Stimulated activated CD4-positive, alpha-beta T cell treated with anti-CD3 and anti-CD28 coated beads, Interleukin-12 subunit alpha, Interleukin-12 subunit beta, amount 100 ng/mL, for 48 hours (primary cell): ENCODE results near the gene MFRP.

Experiments
- DNase-seq, 3 donors: peaks; one replicate each; pipeline ENCODE4 v3.0.0-alpha.2; 2020; ENCODE audit warnings: low read depth in 2 of 3, low spot score in 1 of 3

Gene MFRP

DNA sequence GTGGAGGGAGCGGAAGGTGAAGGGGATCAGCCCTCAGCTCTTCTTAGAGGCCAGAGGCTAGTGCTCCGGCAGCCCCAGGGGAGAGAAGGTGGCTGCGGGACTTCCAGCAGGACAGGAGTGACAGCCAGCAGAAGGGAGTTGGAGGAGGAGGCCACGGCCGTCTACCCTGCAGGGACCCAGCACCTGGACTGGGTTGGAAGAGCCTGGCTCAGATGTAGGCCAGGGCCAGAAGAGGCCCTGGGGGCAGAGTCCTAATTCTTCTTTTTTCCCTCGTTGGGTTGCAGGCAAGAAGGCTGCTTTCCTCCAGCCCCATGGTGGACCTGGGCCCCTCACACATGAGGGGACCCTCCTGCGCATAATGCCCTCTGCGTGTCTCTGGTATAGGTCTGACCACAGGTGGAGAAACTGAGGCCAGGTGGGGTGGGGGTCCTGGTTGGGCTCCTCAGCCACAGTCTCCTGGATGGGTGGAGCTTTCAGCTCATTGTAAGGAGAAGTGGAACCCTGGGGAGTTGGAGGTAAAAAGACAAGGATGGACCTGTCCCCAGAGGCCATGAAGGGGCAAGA, 27.3 kb downstream of the MFRP start:
- DNase-seq: no peak

- no peak for DNase-seq
These were observed 28.0 kb downstream of the MFRP start for GRCh38 chr11:119318240-119319135.

- DNase-seq: no peak
These were observed 28.8 kb downstream of the MFRP start for GRCh38 chr11:119317592-119318239.

DNA sequence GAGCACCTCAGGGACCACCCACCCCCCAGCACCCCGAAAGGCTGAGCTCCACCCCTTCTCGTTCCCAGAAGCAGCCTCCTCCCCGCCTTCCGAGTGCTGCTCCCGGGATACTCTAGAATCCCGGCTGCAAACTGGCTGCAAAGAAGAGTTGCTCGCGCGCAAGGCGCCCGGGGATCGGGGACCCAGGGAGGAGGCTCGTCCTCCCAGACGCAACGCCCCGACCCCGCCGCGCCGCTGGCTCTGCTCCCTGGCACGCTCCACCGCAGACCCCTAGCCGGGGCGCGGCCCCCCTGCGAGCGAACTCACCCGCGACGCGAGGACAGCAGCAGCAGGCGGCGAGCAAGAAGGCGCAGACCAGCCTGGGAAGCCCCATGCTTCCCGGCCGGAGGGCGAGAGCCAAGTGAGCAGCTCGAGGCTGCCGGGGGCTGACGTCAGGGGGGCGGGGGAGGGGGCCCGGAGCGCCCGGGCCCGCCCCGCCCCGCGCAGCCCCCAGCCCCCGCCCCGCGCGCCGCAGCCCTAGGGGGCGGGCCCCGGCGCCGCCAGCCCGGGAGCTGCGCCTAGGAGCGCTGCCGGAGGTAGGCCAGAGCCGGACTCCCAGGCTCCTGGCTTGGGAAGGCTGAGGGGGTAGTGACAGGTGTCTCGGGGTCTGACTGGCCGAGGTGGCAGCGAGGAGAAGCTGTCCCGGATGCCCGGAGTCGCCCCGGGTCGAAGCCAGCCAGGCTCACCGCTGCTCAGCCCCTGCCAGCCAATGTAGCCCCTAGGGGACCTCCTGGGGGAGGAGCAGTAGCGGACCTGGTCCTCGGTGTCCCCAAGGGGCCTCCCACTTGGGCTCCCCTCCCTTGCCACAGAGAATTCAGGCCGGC, 29.5 kb downstream of the MFRP start, which contains the start of gene MCAM:
MCAM (minus strand) TSS at position 402 of the 863 bp plus-strand sequence; CDS start at position 373, 29 bp downstream.
- DNase-seq: no peak

GRCh38 chr11:119316016-119316728, 30.3 kb downstream of the MFRP start:
- no peak for DNase-seq

GRCh38 chr11:119315131-119316015, 31.1 kb downstream of the MFRP start:
- DNase-seq: no peak

DNA sequence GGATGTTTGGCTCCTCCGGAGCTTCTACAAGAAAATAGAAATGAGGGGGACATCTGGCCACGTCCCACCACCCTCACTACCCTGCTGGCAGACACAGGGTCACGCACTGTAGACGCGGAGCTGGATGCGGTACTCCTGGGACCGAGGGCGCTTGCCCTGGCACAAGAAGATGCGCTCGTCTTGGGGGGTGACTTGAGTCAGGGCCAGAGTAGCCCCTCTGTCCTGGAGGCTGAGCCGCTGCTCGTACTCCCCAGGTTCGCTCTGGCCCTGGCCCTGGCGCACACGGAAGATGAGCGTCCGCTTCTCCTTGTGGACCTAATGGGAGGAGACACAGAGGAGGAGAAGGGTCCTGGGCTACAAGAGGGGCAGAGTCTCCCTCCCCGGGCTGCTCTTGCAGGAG, 31.8 kb downstream of the MFRP start:
- no peak for DNase-seq

DNA sequence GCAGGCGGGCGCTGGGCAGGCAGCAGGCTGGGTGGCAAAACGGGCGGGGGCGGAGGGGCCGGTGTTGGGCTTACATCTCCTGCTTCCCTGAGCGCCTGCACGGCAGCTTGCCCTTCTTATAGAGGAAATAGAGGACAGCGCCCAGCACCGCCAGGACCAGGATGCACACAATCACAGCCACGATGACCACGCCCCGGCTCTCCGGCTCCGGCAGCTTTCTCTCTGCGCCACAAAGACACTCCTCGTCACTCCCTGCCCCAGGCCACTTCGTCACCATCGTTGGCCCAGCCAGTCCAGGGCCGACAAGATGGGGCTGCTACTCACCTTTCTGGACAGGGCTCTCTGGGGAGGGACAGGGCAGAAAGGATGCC, 35.8 kb downstream of the MFRP start:
- DNase-seq: no peak

GRCh38 chr11:119309953-119310681, 36.4 kb downstream of the MFRP start:
- no peak for DNase-seq

DNA sequence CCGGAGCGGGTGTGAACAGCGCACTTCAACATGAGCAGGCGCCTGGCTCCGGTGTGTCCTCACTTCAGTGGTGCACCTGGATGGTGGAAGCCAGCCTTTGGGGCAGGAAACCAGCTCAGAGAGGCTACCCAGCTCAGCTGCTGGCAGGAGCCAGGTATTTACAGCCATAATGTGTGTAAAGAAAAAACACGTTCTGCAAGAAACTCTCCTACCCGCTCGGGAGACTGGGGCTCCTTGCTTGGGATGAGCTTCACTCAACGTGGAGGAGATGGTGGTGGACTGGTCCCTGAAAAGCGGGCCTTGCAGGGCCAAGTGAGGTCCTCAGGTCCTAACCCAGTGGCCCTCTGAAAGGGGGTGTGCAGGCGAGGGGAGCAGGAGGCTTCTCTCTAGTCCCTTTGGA, 37.1 kb downstream of the MFRP start:
- no peak for DNase-seq

- DNase-seq: no peak
These were observed 38.5 kb downstream of the MFRP start for GRCh38 chr11:119307974-119308373.

DNA sequence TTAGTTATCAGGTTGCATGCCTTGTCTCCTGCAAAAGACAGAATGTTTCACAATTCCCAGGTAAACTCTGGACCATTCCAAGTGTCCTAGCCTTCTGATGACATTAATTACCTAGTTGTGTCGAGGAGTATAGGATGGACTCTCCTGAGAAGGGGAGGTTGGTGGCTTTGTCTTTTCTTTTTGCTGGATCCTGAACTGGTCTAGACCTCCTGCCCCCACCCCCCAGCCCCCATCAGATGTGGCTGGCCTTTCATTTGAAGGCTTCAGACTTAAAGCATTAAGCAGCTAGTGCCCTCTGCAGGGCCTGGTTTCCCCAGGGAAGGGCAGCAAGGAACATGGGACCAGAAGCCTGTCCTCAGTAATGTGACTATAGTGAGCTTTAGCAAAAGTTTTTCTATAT, 39.3 kb downstream of the MFRP start:
- DNase-seq: no peak

- DNase-seq: no peak
These were observed 40.1 kb downstream of the MFRP start for GRCh38 chr11:119306373-119306890.

- DNase-seq: no peak
These were observed 40.7 kb downstream of the MFRP start for GRCh38 chr11:119305556-119306372.

- DNase-seq: no peak
These were observed 43.2 kb downstream of the MFRP start for GRCh38 chr11:119303227-119303718.

DNA sequence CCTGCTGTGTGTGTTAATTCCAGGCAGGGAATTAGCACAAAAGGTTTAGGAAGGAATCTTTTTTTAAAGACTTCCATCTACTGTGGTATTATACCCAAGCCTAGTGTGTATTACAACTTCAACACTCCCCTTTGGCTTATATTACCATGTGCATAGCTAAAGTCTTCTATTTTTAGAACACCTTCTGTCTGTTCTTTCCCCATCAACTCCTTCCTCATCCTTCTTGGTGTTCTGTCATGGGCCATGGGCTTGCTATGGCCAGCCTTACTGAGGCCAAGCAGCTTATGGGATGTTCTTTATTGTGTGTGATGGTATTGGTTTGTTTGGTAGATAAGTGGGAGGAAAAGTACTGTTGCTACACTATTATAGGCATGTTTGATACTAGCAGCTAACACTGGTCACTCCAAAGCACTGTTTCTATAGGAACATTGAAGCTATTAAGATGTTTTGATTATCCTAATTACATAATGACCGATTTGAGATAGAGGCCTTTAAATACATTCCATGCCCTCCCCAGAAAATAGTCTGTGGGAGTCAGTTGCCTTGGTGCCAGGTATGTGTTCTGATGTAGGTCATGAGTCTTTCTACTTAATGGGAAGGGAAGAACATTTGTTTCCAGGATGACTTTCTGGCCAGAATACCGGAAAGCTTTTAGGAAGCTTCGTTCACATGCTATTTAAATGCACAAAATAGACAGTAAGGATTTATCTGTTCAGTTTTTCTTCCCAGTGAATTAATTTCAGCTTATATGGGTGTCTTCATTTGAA, 46.1 kb downstream of the MFRP start:
- DNase-seq: no peak

DNA sequence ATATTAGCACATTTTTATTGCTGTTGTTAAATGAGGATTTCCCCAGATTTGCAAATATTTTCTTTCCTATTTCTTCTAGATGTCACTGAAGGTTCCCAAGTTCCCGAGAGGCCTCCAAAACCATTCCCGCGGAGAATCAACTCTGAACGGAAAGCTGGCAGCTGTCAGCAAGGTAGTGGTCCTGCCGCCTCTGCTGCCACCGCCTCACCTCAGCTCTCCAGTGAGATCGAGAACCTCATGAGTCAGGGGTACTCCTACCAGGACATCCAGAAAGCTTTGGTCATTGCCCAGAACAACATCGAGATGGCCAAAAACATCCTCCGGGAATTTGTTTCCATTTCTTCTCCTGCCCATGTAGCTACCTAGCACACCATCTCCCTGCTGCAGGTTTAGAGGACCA, 47.1 kb downstream of the MFRP start:
- no peak for DNase-seq
